Measurements from ENCODE around the gene SEMA5A.

SEMA5A gene

DNA sequence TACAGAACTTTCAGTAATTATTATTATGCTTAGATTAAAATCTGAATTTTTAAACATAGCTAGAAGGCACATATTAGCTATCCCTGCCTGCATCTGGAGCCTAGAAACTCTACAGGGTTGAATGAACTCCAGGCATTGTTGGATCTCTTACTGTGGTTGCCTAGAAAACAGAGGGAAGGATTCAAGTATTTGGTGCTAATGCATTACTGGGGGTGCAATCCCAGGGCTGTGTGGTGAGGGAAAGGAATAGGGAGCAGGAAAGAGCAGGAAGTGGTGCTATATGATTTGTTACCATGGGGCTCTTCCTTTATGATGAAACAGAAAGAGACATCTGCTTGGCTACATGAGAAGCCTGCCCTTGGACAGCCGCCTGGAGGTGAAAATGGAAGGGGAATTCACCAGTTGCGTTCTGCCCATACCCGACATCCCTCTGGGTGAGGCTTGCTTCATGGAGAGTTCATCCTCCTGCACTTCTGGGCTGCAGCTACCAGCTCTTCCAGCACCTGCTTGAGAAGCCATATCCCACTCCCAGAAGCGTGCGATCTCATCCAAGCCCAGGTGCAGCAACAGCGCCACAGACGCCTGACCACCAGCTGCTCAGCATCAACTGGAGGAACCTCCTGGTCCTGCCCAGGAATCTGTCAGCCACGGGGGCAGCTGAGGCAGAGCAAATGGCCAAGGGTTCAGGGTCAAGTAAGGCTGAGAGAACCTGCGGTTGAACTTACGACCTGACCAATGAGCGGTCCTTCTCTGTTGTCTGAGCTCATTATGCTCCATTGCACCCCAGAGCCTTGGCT is 362.8 kb downstream of the SEMA5A start (continued):
- no peak for TF ChIP-seq ZNF510 (tag by site-specific recombination; IDR thresholded peaks at IDR 0.05; ENCODE audit: insufficient replicate concordance)
- no peak for TF ChIP-seq SP3 (tag by site-specific recombination; IDR thresholded peaks at IDR 0.05)
- no peak for TF ChIP-seq EGR2 (tag by site-specific recombination; IDR thresholded peaks at IDR 0.05; ENCODE audit: low read depth)

- no peak overlapping the region for H3K4me3 ChIP-seq (ENCODE audit: low read depth, low read length)
- no peaks in the 10 kb centered on the region for H3K4me1 ChIP-seq (ENCODE audit: control insufficient read depth, insufficient read depth, low read length)
- TF ChIP-seq ZBTB6 (tag by site-specific recombination; IDR thresholded peaks at IDR 0.05) = no peak
- TF ChIP-seq ZNF10 (tag by site-specific recombination; IDR thresholded peaks at IDR 0.05) = no peak
- TF ChIP-seq ZNF140 (tag by site-specific recombination; IDR thresholded peaks at IDR 0.05) = no peak
- TF ChIP-seq KLF8 (tag by site-specific recombination; IDR thresholded peaks at IDR 0.05) = no peak
- no peak for TF ChIP-seq ZBTB7A (tag by site-specific recombination; IDR thresholded peaks at IDR 0.05; ENCODE audit: low read depth)
- TF ChIP-seq, protein P1, sequence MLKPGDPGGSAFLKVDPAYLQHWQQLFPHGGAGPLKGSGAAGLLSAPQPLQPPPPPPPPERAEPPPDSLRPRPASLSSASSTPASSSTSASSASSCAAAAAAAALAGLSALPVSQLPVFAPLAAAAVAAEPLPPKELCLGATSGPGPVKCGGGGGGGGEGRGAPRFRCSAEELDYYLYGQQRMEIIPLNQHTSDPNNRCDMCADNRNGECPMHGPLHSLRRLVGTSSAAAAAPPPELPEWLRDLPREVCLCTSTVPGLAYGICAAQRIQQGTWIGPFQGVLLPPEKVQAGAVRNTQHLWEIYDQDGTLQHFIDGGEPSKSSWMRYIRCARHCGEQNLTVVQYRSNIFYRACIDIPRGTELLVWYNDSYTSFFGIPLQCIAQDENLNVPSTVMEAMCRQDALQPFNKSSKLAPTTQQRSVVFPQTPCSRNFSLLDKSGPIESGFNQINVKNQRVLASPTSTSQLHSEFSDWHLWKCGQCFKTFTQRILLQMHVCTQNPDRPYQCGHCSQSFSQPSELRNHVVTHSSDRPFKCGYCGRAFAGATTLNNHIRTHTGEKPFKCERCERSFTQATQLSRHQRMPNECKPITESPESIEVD (tag by site-specific recombination; IDR thresholded peaks at IDR 0.05) = no peak
- no peak for TF ChIP-seq ZNF37A (tag by site-specific recombination; IDR thresholded peaks at IDR 0.05)
- TF ChIP-seq ZNF558 (tag by site-specific recombination; IDR thresholded peaks at IDR 0.05) = no peak
- no peak for TF ChIP-seq ZNF488 (tag by site-specific recombination; IDR thresholded peaks at IDR 0.05)
- no peak for TF ChIP-seq ZFP3 (tag by site-specific recombination; IDR thresholded peaks at IDR 0.05; ENCODE audit: low read depth)
- no peak for TF ChIP-seq ZFP41 (tag by site-specific recombination; IDR thresholded peaks at IDR 0.05; ENCODE audit: borderline replicate concordance)
- TF ChIP-seq PRDM1 (tag by site-specific recombination; IDR thresholded peaks at IDR 0.05) = no peak
- TF ChIP-seq ZNF830 (tag by site-specific recombination; IDR thresholded peaks at IDR 0.05; ENCODE audit: low read depth) = no peak
- no peak for TF ChIP-seq MEIS1 (CRISPR knock-in tag; IDR thresholded peaks at IDR 0.05; ENCODE audit: borderline replicate concordance)
- no peak for TF ChIP-seq ATF2 (tag by site-specific recombination; IDR thresholded peaks at IDR 0.05; ENCODE audit: low read depth)
- TF ChIP-seq ZNF624 (tag by site-specific recombination; IDR thresholded peaks at IDR 0.05) = no peak
- TF ChIP-seq ZNF311 (tag by site-specific recombination; IDR thresholded peaks at IDR 0.05; ENCODE audit: borderline replicate concordance) = no peak
- no peak for TF ChIP-seq ZNF654 (tag by site-specific recombination; IDR thresholded peaks at IDR 0.05; ENCODE audit: low read depth)
- TF ChIP-seq SP2 (tag by site-specific recombination; IDR thresholded peaks at IDR 0.05) = no peak
- no peaks in the 10 kb centered on the region for H3K36me3 ChIP-seq (ENCODE audit: control insufficient read depth in 2 of 2, insufficient read depth in 1 of 2, low read length in 2 of 2)
- POLR2A ChIA-PET = no interaction called here
- CTCF ChIA-PET = no interaction called here
- H3K9me3 ChIP-seq (ENCODE audit: control insufficient read depth, insufficient read depth, low read depth, low read length) = no peaks in the 10 kb centered on the region
- H3K27ac ChIP-seq (ENCODE audit: extremely low read depth, low read depth, low read length) = no peak overlapping the region
Observed at GRCh38 chr5:9176641-9177040, 369.2 kb downstream of the SEMA5A start.
